Umbilical cord (tissue), 2 donors: ENCODE measurements around the gene HOXD13. TPM values are rescaled to one million over a fixed set of nuclear protein-coding genes. Genes with fewer than 3 reads are reported as not detected.

Experiments used
- DNase-seq: peaks from one replicate; pipeline ENCODE4 v3.0.0-alpha.2; 2015; ENCODE audit warnings: low spot score
- total RNA-seq: library from RNA; depleted of rRNA; stranded (reverse); fragments of >200 nt; gene quantifications from one replicate; pipeline ENCODE4 v1.2.3, GENCODE V29; 2014; ENCODE audit warnings: low replicate concordance; ENCODE audit not compliant: insufficient read depth

HOXD13 gene
- total RNA-seq, 1 donor from 2014 or later = 4.8 TPM

GRCh38 chr2:176080540-176081375, 11.8 kb upstream of the HOXD13 start:
- no peak for DNase-seq

- DNase-seq = no peak
Observed at GRCh38 chr2:176081376-176081836, 11.1 kb upstream of the HOXD13 start.

- DNase-seq = no peak
Observed at GRCh38 chr2:176081837-176082524, 10.5 kb upstream of the HOXD13 start.

- no peak for DNase-seq
Observed at GRCh38 chr2:176082525-176082823, 10.0 kb upstream of the HOXD13 start.

GRCh38 chr2:176082824-176083751, 9.4 kb upstream of the HOXD13 start:
- no peak for DNase-seq

GRCh38 chr2:176083796-176084261, 8.7 kb upstream of the HOXD13 start, which contains the start of gene EVX2:
TSS of gene EVX2 (minus strand) at chr2:176083962. CDS start at chr2:176083776, 186 bp downstream.
- DNase-seq = no peak

- DNase-seq = no peak
Observed at GRCh38 chr2:176084611-176085119, 7.9 kb upstream of the HOXD13 start.

GRCh38 chr2:176085120-176085788, 7.3 kb upstream of the HOXD13 start:
- DNase-seq = no peak

- peak; percentile 63 for DNase-seq
Observed at GRCh38 chr2:176085861-176086771, 6.4 kb upstream of the HOXD13 start.

- DNase-seq = no peak
Observed at GRCh38 chr2:176087330-176088047, 5.0 kb upstream of the HOXD13 start.

GRCh38 chr2:176088048-176088936, 4.2 kb upstream of the HOXD13 start:
- peak; percentile 77 for DNase-seq

GRCh38 chr2:176088937-176089842, 3.3 kb upstream of the HOXD13 start:
- DNase-seq = no peak

GRCh38 chr2:176089843-176090395, 2.6 kb upstream of the HOXD13 start:
- no peak for DNase-seq

- DNase-seq = no peak
Observed at GRCh38 chr2:176090862-176091261, 1.7 kb upstream of the HOXD13 start.

GRCh38 chr2:176091329-176092258, 927 bp upstream of the HOXD13 start:
- DNase-seq = no peak
